Central memory CD4-positive, alpha-beta T cell (primary cell): ENCODE data around the gene CHSY3.

ENCODE experiments used
- DNase-seq: peaks from one replicate; pipeline ENCODE4 v3.0.0; 2022

The CHSY3 gene

DNA sequence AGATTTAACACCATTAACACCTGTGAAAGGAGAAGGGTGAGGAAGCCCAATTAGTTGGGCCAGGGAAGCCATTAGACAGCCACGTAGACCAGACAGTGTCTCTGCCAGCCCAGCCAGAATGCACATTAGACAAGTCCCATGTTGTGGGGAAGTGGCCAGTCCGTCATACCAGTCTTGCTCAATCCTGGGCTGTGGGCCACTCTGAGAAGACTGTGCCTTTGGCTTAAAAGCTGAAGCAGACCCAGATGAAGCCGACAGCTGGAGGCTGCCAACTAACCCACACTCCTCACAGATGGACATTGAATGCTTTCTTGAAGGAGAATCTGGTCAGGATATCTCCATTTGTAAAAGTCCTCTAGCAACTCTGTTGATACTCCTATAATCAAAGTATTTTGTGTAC is 128.5 kb downstream of the CHSY3 start:
- no peak for DNase-seq

GRCh38 chr5:130034566-130035210 is 130.4 kb downstream of the CHSY3 start:
- DNase-seq = no peak

GRCh38 chr5:130035388-130035787 is 131.1 kb downstream of the CHSY3 start:
- no peak for DNase-seq

GRCh38 chr5:130037905-130038304 is 133.6 kb downstream of the CHSY3 start:
- no peak for DNase-seq

DNA sequence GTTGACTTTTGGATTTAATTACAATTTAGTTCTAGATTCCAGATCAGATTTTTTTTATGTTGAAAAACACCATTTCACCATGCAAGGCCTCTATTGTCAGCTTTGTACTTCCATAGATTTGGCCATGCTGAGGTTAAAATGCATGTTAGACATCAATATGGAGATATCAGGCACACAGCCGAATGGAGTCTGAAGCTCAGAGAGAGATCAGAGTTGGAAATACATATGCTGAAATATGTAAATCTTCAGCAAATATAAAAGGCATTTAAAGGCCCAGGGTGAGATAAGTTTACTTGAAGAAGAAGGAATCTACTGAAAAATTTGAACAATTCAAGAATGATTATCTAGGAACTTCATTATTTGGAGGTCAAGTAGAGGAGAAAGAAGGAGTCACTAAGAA is 139.6 kb downstream of the CHSY3 start:
- DNase-seq = no peak

DNA sequence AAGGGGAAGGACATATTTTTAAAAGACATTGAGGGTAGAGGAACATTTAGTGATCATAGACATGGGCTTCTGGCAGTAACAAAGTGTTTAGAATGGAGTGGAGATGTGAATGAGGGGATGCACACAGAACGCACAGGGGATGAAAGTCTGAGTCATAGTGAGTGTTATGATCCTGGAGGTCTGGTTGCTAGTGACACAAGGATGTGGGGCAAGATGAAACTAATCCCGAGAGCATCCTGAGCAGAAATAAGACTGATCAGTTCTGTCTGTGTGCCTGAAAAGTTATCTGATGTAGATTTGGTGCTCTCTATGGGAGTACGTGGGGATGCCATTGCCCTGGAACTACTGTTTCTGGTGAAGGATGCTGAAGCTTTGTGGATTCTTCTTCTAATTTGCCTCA is 141.1 kb downstream of the CHSY3 start:
- no peak for DNase-seq

DNA sequence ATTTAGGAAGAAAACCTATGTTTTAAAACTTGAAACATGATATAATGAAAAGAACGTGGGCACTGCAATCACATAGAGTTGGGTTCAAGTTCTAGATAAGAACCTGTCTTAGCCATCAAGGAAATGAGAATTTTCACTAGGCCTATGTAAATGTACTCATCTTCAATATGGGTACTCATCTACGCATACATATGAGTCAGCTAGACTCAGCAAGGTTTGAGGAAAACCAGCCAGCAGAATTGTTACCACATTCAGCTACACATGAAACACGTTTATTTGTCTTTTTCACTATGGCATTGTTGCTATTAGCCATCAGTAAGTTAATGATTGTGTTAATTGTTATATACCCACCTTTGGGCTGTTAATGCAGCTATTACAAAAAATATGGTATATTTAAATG is 146.3 kb downstream of the CHSY3 start:
- DNase-seq = no peak

DNA sequence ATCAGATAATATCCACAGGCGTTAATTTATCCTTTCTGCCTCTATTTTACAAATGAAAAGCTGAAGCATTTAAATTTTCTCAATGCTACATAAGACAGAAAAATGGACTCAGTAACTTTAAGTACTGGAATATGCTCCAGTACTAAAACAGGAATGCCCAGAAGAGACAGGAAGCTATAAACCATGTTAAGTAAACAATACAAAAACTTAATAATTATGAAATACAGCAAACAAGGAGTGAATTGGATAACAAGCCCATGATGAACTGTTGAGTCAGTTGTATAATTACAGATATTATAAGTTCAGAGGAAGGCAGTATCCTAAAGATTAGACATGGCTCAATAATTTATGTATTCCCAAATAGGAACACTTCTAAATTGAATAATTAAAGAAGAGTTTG is 148.5 kb downstream of the CHSY3 start:
- DNase-seq = no peak

- DNase-seq = no peak
These were observed 151.3 kb downstream of the CHSY3 start for GRCh38 chr5:130055572-130055971.

DNA sequence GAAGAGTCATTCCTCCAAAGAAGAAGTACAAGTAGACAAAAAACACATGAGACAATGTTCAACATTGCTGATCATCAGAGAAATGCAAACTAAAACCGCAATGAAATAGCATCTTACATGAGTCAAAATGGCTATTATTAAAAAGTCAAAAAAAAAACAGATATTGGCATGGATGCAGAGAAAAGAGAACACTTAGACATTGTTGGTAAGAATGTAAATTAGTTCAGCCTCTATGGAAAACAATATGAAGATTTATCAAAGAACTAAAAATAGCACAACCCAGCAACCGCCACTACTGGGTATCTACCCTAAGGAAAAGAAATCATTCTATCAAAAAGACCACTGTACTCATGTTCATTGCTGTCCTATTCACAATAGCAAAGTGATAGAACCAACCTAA is 157.5 kb downstream of the CHSY3 start:
- no peak for DNase-seq

DNA sequence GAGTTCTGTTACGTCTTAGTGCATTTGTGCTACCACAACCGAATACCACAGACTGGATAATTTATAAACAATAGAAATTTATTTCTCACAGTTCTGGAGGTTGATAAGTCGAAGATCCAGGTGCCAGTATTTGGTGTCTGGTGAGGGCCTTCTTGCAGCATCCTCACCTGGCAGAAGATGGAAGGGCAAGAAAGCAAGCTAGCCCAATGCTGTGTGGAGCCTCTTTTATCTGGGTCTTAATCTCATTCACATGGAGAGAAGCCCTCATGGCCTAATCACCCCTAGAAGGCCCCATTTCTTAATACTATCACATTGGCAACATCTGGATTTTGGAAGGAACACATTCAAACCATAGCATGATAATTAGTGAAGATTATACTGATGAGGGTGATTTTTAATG is 159.3 kb downstream of the CHSY3 start:
- no peak for DNase-seq

- no peak for DNase-seq
These were observed 160.2 kb downstream of the CHSY3 start for GRCh38 chr5:130064484-130064883.

GRCh38 chr5:130065617-130066016 is 161.4 kb downstream of the CHSY3 start:
- no peak for DNase-seq

GRCh38 chr5:130066644-130067043 is 162.4 kb downstream of the CHSY3 start:
- no peak for DNase-seq

GRCh38 chr5:130067364-130067763 is 163.1 kb downstream of the CHSY3 start:
- no peak for DNase-seq

DNA sequence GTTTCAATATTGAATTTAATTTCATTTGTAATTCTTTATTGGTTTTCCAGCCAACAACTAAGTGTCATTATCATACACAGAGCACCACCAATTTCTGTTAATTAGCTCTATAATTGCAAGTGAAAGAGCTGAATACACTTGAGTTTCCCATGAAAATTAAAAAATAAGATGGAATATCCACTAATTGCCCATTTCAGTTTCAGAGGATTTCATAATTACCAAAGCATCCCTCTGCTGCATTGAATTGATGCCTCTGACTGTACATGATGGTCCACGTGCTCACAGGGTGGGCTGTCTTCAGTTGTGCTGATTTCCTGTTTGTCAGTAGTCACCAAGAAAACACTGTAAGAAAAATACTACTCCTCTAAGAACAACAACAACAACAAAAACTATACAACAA is 163.8 kb downstream of the CHSY3 start:
- DNase-seq = no peak

DNA sequence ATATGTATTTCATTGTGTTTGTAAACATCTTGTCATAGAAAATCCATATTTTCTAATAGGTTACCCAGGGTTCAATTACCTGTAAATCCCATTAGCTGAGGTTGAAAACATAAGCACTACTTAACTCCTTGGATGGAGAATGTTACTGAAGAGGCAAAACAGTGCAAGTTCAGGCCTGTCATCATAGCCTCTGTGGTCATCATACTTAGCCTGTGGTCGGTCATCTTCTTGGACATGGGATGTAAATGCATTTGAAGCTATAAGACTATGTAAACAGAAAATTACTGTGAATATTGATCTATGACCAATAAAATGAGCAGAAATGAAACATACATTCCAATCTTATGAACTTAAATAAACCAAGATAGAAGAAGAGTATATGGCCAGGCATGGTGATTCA is 164.7 kb downstream of the CHSY3 start:
- no peak for DNase-seq

DNA sequence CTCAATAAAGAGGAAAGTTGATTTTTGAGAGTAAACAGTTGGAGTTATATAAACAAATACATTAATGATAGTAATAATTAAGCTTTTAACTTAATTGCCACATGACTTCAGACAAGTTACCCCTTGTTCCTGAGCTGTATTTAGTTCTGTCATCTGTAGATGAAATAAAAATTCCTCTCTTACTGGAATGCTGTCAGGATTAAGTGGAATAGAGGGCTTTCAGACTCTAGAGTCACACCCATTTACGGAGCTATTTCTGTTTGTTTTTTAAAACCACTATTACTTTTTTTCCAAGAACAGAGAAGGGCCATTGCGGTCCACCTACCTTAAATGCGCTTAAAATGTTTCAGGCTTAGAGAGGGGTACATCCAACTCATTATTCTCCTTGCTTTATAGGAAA is 170.6 kb downstream of the CHSY3 start:
- DNase-seq = no peak

GRCh38 chr5:130077007-130077406 is 172.7 kb downstream of the CHSY3 start:
- no peak for DNase-seq

- DNase-seq = no peak
These were observed 174.4 kb downstream of the CHSY3 start for GRCh38 chr5:130078661-130079060.

DNA sequence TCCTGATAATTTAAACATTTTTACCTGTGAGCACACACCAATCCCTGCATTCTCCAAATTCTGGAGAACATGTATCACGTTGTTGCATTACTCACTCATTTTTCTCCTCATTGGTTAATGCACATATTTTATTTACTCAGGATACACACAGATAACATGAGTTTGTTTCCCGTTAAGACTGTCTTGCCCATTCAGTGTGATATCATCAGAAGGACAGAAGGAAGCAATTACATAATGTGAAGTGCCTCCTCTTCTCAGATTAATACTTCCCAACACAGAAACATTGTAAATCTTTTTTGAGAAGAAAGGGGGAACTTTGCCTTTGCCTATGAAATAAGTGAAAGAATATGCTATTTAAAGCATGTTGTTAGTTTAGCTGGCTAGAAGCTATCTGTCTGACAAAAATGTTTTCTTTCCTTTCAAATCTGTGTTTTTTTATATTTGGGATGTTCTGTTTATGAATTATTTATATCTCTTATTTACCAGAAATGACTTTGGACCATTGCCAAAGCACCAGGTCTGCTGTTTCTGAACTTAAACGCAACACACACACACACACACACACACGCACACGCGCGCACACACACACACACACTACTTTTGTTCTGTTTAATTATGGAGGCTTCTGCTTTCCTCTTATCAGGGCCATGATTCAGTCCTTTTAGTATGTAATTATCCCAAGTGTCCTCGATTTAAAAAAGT is 186.5 kb downstream of the CHSY3 start:
- no peak for DNase-seq

DNA sequence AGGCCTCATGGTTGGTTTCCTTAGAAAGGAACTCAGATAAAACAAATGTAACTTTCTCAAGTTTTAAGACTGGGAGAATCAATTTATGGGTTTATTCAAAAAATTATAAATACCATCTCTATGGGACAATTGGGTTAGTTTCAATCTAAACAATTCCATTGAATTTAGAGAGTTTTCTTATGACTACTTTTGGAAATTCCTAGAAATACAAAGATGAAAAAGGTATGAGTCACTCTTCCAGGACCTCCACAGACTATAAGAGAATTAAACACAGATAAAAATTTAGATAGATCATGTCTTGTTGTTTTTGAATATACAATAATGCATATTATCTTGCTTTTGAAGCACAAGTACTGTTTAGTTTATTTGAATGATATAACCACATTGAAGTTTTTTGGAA is 188.7 kb downstream of the CHSY3 start:
- DNase-seq = no peak

- no peak for DNase-seq
These were observed 192.2 kb downstream of the CHSY3 start for GRCh38 chr5:130096483-130096882.

DNA sequence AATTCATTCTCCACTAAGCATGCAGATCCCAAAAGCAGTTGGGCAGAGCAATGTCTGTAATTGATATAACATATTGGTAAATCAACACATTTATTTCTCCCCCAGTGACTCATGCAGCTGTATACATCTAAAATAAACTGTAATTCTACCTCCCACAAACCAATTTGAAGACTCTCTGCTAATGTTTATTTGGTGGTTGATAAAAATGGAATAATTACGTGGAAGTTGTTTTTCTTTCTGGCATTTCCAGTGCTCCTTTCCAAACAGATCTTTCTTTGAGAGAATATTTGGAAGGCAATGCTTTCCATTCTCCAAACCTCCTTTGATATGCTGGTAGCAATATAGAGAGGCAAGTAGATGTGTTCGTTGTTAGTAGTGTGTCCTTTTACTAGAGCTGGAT is 194.7 kb downstream of the CHSY3 start:
- DNase-seq = no peak

- DNase-seq = no peak
These were observed 198.1 kb downstream of the CHSY3 start for GRCh38 chr5:130102375-130102774.
